Prostate gland (tissue), 2 donors: ENCODE measurements around the gene C1orf52.

ENCODE experiments used
- CTCF ChIP-seq, 4 experiments: fragments of 200-600 bp in 2 of 4; fragments of 450-650 bp in 2 of 4; sonication (generic) in 2 of 4; IDR thresholded peaks; 1 replicate in 3 of 4; 2 replicates in 1 of 4; pipeline ENCODE4 v1.5.1; 2016 to 2019; ENCODE audit warnings: antibody characterized with exemption in 4 of 4, mild to moderate bottlenecking in 2 of 4, moderate library complexity in 2 of 4
- POLR2A ChIP-seq: fragments of 450-650 bp; IDR thresholded peaks from one replicate; pipeline ENCODE4 v1.6.1; 2016; ENCODE audit warnings: antibody characterized with exemption, mild to moderate bottlenecking

- TF ChIP-seq POLR2A = no peak
- TF ChIP-seq CTCF (IDR thresholded peaks at IDR 0.05) = no peak
Observed at GRCh38 chr1:85214654-85215053, 44.8 kb downstream of the C1orf52 start.
